Stimulated activated memory B cell treated with anti-CD40 and anti-IgM and Interleukin-4, amounts not matched to agents 10 μg/mL and 1 μg/mL and 100 μg/mL, for 72 hours (primary cell): ENCODE data around the gene AMN.

Experiments used
- ATAC-seq: fragments of 150-1000 bp; cut with Tn5 transposase; 2 replicates; pipeline ENCODE4 v1.10.0; 2021
- H3K27ac Mint-ChIP-seq: one replicate; pipeline ENCODE4 v1.8.0; 2022; ENCODE audit warnings: mild to moderate bottlenecking, mixed read lengths
- H3K27me3 Mint-ChIP-seq: one replicate; pipeline ENCODE4 v1.8.0; 2022; ENCODE audit warnings: mixed read lengths
- H3K36me3 Mint-ChIP-seq: one replicate; pipeline ENCODE4 v1.8.0; 2022; ENCODE audit warnings: mixed read lengths
- H3K4me1 Mint-ChIP-seq: one replicate; pipeline ENCODE4 v1.8.0; 2022; ENCODE audit warnings: mixed read lengths
- H3K4me3 Mint-ChIP-seq: one replicate; pipeline ENCODE4 v1.8.0; 2022; ENCODE audit warnings: mild to moderate bottlenecking, moderate library complexity, mixed read lengths
- H3K9me3 Mint-ChIP-seq: one replicate; pipeline ENCODE4 v1.8.0; 2022; ENCODE audit warnings: mixed read lengths

Gene AMN

GRCh38 chr14:102927346-102927877 is 4.9 kb downstream of the AMN start:
- ATAC-seq = no peak
- Mint-ChIP-seq H3K4me1 (peaks cover 18% of the 10 kb centered on the region), H3K27ac (no peak overlapping the region), H3K9me3 (no peaks in the 10 kb centered on the region), H3K27me3 (no peaks in the 10 kb centered on the region), H3K36me3 (no peaks in the 10 kb centered on the region), H3K4me3 (peak overlapping the region; percentile 73)

- H3K4me1 Mint-ChIP-seq = peaks cover 17% of the 10 kb centered on the region
- H3K27me3 Mint-ChIP-seq = no peaks in the 10 kb centered on the region
- ATAC-seq = peak; percentile 18
- H3K27ac Mint-ChIP-seq = no peak overlapping the region
- H3K9me3 Mint-ChIP-seq = no peaks in the 10 kb centered on the region
- H3K4me3 Mint-ChIP-seq = peak overlapping the region; percentile 73
- H3K36me3 Mint-ChIP-seq = peaks cover under 1% of the 10 kb centered on the region
These were observed 5.5 kb downstream of the AMN start for GRCh38 chr14:102927878-102928411.

GRCh38 chr14:102928412-102929240 is 6.2 kb downstream of the AMN start:
- Mint-ChIP-seq H3K27ac (no peak overlapping the region), H3K36me3 (peaks cover 7% of the 10 kb centered on the region), H3K9me3 (no peaks in the 10 kb centered on the region), H3K27me3 (no peaks in the 10 kb centered on the region), H3K4me3 (peak overlapping the region; percentile 73), H3K4me1 (peaks cover 12% of the 10 kb centered on the region)
- peak; percentile 78 for ATAC-seq

GRCh38 chr14:102929241-102930137 is 7.0 kb downstream of the AMN start:
- Mint-ChIP-seq H3K9me3 (no peaks in the 10 kb centered on the region), H3K4me3 (peak overlapping the region; percentile 43), H3K36me3 (peaks cover 10% of the 10 kb centered on the region), H3K4me1 (peaks cover 6% of the 10 kb centered on the region), H3K27me3 (no peaks in the 10 kb centered on the region), H3K27ac (no peak overlapping the region)
- ATAC-seq = no peak

- H3K36me3 Mint-ChIP-seq = peaks cover 10% of the 10 kb centered on the region
These were observed 7.8 kb downstream of the AMN start for GRCh38 chr14:102930138-102930752.

GRCh38 chr14:102930753-102931579 is 8.5 kb downstream of the AMN start:
- H3K4me3 Mint-ChIP-seq = peak overlapping the region; percentile 46
- H3K27me3 Mint-ChIP-seq = no peaks in the 10 kb centered on the region
- peaks cover 13% of the 10 kb centered on the region for H3K36me3 Mint-ChIP-seq
- H3K9me3 Mint-ChIP-seq = no peaks in the 10 kb centered on the region
- ATAC-seq = peak; percentile 54
- H3K27ac Mint-ChIP-seq = no peak overlapping the region
- peaks cover 10% of the 10 kb centered on the region for H3K4me1 Mint-ChIP-seq

More at GRCh38 chr14:102930138-102930752, 7.8 kb downstream of the AMN start:
- ATAC-seq = no peak
- H3K4me1 Mint-ChIP-seq = peaks cover 6% of the 10 kb centered on the region
- no peaks in the 10 kb centered on the region for H3K9me3 Mint-ChIP-seq
- no peaks in the 10 kb centered on the region for H3K27me3 Mint-ChIP-seq
- H3K27ac Mint-ChIP-seq = no peak overlapping the region
- peak overlapping the region; percentile 46 for H3K4me3 Mint-ChIP-seq

GRCh38 chr14:102931580-102932285 is 9.3 kb downstream of the AMN start:
- Mint-ChIP-seq H3K4me1 (peaks cover 15% of the 10 kb centered on the region), H3K4me3 (no peak overlapping the region), H3K27me3 (no peaks in the 10 kb centered on the region), H3K27ac (no peak overlapping the region), H3K36me3 (peaks cover 17% of the 10 kb centered on the region), H3K9me3 (no peaks in the 10 kb centered on the region)
- no peak for ATAC-seq

GRCh38 chr14:102932484-102933248 is 10.2 kb downstream of the AMN start:
- no peak overlapping the region for H3K27ac Mint-ChIP-seq
- no peaks in the 10 kb centered on the region for H3K27me3 Mint-ChIP-seq
- H3K4me1 Mint-ChIP-seq = peaks cover 15% of the 10 kb centered on the region
- ATAC-seq = no peak
- no peaks in the 10 kb centered on the region for H3K9me3 Mint-ChIP-seq
- no peak overlapping the region for H3K4me3 Mint-ChIP-seq
- peaks cover 25% of the 10 kb centered on the region for H3K36me3 Mint-ChIP-seq

GRCh38 chr14:102933618-102934231 is 11.3 kb downstream of the AMN start:
- Mint-ChIP-seq H3K4me3 (no peak overlapping the region), H3K27me3 (no peaks in the 10 kb centered on the region), H3K36me3 (peaks cover 26% of the 10 kb centered on the region), H3K27ac (no peak overlapping the region), H3K4me1 (peaks cover 15% of the 10 kb centered on the region), H3K9me3 (no peaks in the 10 kb centered on the region)
- ATAC-seq = no peak

GRCh38 chr14:102935756-102936155 is 13.3 kb downstream of the AMN start:
- Mint-ChIP-seq H3K27ac (no peak overlapping the region), H3K36me3 (peaks cover 37% of the 10 kb centered on the region), H3K4me3 (no peak overlapping the region), H3K27me3 (no peaks in the 10 kb centered on the region), H3K9me3 (no peaks in the 10 kb centered on the region), H3K4me1 (peaks cover 15% of the 10 kb centered on the region)
- ATAC-seq = no peak

GRCh38 chr14:102937331-102938175 is 15.1 kb downstream of the AMN start:
- ATAC-seq = no peak
- Mint-ChIP-seq H3K4me1 (peaks cover 26% of the 10 kb centered on the region), H3K4me3 (no peak overlapping the region), H3K27me3 (no peaks in the 10 kb centered on the region), H3K27ac (no peak overlapping the region), H3K9me3 (no peaks in the 10 kb centered on the region), H3K36me3 (peaks cover 37% of the 10 kb centered on the region)

- H3K4me1 Mint-ChIP-seq = peaks cover 27% of the 10 kb centered on the region
- H3K36me3 Mint-ChIP-seq = peaks cover 36% of the 10 kb centered on the region
- no peak overlapping the region for H3K4me3 Mint-ChIP-seq
- no peaks in the 10 kb centered on the region for H3K9me3 Mint-ChIP-seq
- no peak overlapping the region for H3K27ac Mint-ChIP-seq
- H3K27me3 Mint-ChIP-seq = no peaks in the 10 kb centered on the region
- no peak for ATAC-seq
These were observed 15.7 kb downstream of the AMN start for GRCh38 chr14:102938191-102938590.
